HT-29 (cell line): ENCODE results near the gene MMS22L. TPM values are rescaled to one million over a fixed set of nuclear protein-coding genes. Genes with fewer than 3 reads are reported as not detected.

Experiments
- DNase-seq: peaks from one replicate; pipeline ENCODE4 v3.0.0-alpha.2; 2015; ENCODE audit warnings: low spot score
- total RNA-seq: library from RNA; depleted of rRNA; stranded (reverse); fragments of >200 nt; shearing (Covaris generic); gene quantifications from 2 replicates; pipeline ENCODE4 v1.2.3, GENCODE V29; 2014; rRNA removed

MMS22L gene, protein sequence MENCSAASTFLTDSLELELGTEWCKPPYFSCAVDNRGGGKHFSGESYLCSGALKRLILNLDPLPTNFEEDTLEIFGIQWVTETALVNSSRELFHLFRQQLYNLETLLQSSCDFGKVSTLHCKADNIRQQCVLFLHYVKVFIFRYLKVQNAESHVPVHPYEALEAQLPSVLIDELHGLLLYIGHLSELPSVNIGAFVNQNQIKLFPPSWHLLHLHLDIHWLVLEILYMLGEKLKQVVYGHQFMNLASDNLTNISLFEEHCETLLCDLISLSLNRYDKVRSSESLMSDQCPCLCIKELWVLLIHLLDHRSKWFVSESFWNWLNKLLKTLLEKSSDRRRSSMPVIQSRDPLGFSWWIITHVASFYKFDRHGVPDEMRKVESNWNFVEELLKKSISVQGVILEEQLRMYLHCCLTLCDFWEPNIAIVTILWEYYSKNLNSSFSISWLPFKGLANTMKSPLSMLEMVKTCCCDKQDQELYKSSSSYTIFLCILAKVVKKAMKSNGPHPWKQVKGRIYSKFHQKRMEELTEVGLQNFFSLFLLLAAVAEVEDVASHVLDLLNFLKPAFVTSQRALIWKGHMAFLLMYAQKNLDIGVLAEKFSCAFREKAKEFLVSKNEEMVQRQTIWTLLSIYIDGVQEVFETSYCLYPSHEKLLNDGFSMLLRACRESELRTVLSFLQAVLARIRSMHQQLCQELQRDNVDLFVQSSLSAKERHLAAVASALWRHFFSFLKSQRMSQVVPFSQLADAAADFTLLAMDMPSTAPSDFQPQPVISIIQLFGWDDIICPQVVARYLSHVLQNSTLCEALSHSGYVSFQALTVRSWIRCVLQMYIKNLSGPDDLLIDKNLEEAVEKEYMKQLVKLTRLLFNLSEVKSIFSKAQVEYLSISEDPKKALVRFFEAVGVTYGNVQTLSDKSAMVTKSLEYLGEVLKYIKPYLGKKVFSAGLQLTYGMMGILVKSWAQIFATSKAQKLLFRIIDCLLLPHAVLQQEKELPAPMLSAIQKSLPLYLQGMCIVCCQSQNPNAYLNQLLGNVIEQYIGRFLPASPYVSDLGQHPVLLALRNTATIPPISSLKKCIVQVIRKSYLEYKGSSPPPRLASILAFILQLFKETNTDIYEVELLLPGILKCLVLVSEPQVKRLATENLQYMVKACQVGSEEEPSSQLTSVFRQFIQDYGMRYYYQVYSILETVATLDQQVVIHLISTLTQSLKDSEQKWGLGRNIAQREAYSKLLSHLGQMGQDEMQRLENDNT
- total RNA-seq, result 16.8 and 17.1 TPM in 2 replicates

DNA sequence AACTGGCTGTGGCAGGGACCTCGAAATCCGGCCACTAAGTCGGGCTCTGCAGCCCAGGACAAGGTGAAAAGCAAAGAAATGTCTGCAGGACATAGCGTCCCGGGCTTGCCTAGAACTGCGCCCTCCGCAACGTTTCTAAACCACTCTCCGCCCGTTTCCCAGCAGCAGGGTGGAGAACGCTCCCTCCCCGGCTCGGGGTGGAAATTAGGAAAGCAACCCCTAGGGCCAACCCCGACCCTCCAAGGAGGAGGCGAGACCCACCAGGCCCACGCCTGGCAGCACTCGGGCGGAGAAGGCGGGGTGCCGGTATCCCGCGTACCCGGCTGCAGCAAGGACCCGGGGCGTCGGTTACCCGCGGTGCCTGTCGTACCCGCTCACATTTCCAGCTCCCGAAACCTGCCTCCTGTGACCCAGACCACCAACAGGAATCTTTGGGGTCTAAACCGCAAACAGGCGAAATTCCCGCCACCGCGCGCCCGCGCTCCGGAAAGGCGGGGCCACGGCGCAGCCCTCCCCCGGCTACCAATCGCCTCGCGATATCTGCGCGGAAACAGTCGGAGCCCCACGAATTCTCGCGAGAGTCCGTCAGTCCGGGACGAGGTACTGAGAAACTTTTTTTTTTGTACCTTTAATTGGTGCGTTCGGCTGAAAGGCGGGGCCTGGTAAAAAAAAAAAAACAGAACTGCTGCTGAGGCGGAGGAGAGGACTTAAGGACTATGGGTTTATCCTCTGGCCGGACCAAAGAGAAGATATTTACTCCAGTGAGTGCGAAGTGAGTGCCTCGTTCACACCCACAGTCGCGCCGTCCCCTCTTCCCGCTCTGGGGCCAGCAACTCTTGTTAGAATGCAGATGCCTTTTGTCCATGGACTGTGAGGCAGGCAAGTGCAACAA is at the start of gene MMS22L:
Gene MMS22L (minus strand): TSS at position 491 of the 892 bp plus-strand sequence. CDS start 739 bp downstream, outside the sequence.
- peak; percentile 94 for DNase-seq

DNA sequence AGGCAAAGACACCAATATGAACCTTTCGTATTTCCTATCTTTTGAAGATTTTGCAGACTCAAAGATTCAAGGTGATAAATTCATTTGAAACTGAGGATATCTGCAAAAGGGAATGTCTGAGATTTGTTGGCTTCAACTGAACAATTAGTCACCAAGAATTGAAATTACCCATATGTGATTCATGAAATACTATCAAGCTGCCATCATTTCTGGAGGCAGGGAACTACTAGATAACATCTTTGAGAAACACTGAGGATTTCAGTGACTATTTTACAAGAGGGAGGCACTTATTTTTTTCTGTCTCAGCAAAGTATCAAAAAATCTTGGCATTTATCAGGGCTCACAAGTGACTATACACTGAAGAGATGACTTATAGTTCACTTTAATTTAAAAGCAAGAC is 39.8 kb upstream of the MMS22L start:
- no peak for DNase-seq

DNA sequence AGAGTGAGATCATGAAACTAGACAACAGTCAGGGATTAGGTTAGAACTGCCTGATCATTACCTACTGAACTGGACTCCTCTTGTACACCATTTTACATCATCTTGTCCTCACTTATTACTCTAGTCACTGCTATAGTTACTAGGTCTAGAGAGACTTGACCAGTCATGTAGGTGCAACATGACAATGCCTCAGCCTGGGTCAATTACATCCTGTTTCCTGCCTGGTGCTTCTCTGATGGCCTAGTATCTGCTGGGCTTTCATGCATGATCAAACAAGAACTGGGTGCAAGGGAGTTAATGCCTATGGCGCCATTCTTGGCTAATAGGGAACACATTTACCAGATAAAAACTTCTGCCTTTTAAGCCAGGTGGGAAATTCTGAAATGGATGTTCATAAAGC is 39.2 kb upstream of the MMS22L start:
- no peak for DNase-seq

DNA sequence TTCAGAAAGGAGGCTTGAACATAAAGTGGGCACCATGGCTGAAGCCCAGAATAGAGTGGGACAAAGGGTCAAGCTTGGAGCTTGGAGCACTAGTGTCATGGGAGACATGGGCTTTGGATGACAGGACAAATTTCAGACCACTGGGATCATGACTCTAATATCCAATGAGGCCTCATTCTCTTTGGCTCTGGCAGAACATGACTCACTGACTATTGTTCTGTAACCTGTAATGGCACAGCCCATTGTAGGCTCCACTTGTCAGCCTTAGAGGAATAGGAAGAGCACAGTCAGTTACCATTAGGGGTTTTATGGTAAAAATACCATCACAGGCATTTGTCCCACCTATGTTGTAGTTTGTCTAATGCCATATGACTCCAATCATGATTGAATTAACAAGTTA is 34.0 kb upstream of the MMS22L start:
- no peak for DNase-seq

DNA sequence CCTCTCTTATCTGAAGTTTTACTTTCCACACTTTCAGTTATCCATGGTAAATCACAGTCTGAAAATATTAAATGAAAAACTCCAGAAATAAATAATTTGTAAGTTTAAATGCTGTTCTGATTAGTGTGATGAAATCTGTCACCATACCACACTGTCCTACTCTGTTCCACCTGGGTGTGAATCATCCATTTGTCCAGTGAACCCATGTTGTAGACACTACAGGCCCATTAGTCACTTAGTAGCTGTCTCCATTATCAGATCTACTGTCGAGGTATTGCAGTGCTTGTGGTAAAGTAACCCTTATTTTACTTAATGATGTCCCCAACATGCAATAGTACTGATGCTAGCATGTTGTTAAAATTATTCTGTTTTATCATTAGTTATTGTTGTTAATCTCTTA is 29.2 kb upstream of the MMS22L start:
- DNase-seq, result no peak

DNA sequence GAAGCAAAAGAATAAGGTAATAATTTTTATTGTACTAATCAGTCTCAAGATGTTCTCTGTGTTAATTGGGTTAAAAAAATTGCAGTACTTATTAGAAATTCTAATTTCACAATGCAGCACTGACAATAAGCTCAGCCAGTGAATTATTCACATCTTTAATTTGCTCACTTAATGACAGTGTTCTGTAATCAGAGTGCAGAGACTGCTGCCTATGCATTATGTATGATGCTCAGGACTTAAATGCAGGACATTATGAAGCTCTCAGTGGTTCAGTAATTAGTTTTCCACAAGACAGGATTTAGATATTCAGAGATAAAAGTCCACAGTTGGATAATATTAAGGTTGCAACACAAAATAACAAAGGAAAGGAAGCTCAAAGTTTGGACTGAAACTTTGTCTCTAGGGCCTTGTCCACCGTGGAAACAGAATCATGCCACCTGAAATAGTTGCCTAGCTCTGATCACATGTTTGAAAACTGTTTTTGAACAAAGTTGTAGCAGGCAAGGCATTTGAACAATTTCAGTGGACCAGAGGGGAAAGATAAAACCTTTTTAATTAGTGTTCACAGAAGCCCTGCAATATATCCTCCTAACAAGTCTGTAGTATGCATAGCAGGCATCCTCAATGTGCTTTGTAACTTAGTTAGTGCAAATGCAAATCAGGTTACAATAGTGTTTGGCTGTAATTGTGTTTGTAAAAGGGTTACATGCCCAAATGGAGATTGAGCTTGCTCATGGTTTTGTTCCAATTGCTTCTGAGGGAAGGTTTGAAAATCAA is 23.7 kb upstream of the MMS22L start:
- no peak for DNase-seq

DNA sequence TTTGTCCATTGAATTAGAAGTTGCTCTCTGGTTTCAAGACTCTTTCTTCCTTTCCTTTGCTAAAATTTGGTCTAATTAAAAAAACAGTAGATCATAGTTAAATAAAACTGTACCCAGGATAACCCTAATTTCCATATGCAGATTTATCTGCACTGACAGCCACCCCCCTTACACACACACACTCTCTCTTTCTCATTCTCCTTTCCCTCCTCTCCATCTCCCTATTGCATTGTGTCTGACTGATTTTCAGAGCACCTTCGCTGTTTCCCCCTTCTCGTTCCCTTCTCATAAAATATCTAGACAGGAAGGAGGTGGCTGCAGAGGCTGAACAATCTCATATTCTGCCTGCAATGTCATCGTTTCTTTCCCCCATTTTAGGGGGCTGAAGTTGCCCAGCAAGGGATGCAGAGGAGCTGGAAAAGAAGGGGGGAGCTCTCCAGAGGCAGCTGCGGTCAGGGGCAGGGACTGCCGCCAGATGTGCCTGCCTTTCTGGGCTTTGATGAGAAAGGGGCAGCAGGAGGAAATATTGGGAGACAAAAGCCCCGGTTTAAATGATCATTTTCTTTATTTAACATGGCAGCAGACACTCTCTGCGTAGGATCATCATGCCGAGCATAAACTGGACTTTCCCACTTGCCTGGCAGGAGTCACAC is 22.5 kb upstream of the MMS22L start:
- DNase-seq, result no peak

DNA sequence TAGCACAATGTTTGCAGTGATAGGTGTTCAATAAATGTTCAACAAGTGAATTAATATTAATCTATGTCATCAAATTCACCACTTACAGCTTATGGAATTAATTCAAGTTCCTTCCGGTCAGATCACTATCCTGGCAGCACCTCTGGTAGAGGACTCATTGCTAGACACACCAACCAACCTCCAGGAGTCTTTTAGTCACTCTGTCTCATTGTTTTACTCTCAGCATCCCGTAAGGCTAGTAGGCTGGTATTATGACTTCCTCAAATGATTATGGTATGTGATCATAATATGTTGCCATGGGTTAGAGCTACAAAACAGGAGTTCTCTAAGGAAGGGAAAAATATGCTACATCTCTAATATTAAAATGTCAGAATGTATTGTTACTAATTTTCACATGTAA is 21.7 kb upstream of the MMS22L start:
- no peak for DNase-seq

DNA sequence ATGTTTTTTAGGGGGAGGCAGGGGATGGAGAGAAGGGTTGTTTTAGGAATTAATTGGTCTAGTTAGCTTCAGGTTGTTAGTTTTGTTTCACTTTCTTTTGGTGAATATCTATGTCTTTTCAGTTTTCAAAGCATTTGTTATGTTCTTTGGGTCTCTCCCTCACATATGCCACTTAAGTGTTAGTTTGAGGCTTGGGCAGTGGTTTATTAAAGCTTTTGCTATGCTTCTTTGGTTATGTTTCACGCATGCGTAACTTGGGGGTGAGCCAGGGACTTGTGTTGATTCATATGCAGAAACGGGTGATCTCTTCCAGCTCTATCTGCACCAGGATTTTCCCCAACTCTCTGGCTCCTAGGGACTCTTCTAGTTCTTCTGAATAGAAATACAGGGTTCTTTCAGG is 11.4 kb upstream of the MMS22L start:
- DNase-seq, result no peak

DNA sequence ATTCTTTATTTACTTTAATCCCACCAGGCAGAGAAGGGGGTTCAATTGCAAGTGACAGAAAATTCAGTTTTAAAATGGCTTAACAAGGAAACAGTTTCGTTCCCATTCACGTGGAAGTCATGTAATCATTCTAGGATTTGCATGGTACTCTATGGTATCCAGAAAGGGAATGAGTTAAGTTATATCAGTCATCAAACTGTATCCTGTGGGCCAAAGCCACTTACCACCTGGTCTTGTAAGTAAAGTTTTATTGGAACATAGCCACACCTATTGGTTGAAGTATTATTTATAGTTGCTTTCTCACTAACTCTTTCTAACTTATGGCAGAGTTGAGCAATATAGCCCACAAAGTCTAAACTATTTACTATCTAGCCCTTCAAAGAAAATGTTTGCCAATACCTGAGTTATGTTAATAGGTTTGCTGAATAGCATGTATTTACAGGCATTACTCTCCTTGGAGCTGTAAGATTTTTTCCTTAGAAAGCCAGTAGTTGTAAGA is 10.2 kb upstream of the MMS22L start:
- no peak for DNase-seq

DNA sequence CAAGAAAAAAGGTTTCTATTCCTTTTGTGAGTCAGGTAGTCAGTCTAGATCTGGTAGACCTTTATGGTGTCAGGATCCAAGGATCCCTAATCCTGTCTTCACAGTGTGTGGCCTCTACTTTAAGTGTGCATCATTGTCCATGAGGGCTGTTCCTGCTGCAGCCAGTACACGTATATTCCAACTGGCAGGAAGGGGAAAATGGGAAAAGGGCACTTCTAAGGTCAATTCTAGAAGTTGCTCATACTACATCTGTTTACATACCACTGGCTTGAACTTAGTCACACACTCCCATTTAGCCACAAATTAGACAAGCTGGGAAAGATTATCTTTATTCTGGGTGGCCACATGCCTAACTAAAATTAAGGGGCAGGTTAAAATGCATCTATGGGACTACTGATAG is 9.7 kb upstream of the MMS22L start:
- DNase-seq, result no peak

DNA sequence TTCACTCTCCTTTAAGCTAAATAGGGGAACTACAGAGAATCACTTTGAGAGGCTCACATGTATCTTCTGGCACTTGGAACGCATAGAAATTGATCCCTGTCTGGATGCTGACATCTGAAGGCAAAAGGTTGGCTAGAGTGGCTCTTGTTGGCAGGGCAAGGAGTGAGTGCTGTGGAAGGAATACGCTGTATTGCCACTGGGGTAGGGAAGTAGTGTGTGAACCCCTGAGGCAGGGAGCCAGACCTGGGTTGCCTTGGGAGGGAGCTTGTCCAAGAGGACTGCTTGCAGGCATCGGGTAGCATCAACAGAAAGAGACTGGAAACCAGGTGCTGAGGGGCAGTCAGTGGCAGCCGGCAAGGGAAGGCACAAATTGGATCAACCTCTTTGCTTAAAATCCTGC is 8.9 kb upstream of the MMS22L start:
- DNase-seq, result no peak

DNA sequence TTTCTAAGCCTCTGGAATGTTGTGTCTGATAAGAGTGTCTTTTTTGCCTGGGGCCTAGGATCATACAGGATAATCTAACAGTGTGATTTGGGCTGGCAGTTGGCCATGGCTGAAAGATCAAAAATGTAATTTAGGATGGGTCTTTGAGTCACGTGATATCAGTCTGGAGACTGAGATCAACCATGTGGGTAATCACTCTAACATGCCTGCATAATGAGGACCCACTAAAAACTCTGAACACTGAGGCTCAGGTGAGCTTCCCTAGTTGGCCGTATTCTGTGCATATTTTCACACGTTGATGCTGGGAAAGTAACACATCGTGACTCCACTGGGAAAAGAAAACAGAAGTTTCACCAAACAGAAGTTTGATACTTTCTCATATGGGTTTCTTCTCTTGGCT is 6.3 kb upstream of the MMS22L start:
- no peak for DNase-seq

DNA sequence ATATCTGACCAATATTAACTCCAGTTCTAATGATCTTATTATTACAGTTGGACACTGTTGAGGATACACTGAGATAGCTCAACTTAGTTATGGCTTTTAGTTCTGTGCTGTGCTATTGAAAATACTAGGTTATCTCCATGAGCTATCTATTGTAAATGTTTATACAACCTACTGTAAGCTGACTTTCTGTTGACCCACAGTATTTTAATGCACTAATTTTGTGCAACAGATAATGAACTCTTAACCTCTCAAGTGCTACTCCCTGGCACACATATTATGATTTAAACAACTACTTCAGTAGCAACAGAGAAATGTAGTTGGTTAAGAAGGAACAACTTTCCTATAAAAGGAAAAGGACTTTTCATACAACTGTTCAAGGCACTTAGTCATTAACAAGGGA is 5.2 kb upstream of the MMS22L start:
- no peak for DNase-seq

DNA sequence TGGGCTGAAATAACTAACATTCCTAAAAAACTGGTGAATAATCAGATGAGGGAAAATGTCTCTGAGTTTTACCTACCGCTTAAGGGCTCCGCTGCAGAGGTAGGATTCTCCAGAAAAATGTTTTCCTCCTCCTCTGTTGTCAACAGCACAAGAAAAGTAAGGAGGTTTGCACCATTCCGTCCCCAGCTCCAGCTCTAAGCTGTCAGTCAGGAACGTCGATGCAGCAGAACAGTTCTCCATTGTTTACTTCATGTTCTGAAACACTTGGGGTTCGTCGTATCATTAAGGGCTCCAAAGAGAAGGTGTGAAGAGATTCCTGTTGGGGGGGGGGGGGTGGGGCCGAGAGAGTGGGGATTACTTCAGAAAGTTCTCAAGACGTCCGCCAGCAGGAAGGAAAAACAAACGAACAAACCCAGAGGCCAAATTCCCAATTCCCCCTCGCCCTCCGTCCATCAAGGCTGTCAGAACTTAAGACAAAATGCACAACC is 734 bp downstream of the MMS22L start:
- peak; percentile 48 for DNase-seq

DNA sequence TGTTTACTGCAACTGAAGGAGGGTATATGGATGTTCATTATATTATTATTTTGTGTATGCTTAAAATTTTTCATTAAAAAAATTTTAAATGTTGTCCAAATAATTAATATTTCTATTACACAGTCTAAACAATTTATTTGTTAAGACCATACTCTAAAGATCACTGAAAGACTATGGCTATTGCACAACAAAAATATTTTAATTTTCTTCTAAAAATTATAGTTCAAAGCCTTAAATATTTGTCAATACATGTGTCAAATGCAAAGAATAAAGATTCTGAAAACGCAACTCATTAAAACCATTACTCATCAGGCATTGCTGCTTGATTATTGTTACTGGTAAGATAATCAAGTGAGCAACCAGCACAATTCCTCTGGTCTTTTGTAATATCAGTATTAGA is 2.2 kb downstream of the MMS22L start:
- DNase-seq, result no peak

DNA sequence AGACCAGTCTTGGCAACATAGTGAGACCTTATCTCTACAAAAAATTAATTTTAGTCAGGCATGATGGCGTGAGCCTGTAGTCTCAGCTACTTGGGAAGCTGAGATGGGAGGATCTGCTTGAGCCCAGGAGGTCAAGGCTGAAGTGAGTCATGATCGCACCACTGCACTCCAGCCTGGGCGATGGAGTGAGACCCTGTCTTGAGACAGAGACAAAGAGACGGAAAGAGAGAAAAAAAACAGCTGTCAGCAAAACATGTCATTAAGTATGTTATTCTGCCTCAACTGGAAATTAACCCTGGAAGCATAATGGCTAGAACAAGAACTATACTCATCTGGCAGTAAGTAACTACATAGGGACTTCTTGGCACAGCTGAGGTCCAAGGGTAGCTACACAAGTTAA is 7.2 kb downstream of the MMS22L start:
- no peak for DNase-seq

DNA sequence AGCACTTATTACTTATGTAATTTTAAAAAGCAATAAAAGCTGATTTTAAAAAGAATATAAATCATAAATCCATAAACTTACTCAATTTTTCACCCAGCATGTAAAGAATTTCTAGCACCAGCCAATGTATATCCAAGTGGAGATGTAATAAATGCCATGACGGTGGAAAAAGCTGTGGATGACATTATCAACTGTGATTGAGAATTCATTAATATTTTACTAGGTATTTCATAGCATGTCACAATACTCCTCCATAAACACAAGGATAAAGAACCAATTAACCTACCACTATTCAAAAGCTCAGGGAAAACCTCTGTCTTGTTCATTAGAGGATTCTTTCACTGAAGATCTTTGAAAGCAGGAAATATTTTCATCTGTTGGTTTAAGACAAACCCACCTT is 13.2 kb downstream of the MMS22L start:
- DNase-seq, result no peak

DNA sequence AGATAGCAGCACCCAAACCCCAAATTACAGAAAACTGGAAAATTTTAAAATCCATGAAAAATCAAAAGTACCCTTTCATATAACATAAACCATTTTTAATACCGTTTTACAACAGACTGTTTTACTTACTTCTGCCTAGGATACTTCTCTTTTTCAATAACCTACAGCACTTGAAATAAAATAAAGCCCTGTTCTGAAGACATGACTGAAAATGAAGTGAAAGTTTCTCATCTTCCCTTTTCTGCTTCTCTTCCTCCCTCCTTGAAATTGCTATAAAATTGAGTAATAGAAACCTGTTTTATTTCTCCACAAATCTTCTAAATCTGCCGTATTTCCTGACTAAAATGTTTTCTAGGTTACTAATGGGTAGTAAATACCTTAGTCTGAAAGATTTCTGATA is 20.3 kb downstream of the MMS22L start:
- DNase-seq, result no peak
